SU-DHL-6 (cell line): ENCODE data around the gene NSRP1.

ENCODE experiments used
- H2AFZ ChIP-seq: fragments of 200-600 bp; sonication (generic); 2 replicates; pipeline ENCODE4 v1.6.1; 2014; ENCODE audit warnings: low read depth, mild to moderate bottlenecking, moderate library complexity, mixed read lengths, antibody characterized with exemption, low read length; ENCODE audit not compliant: severe bottlenecking
- H3F3A ChIP-seq: fragments of 200-600 bp; shearing (Covaris generic); 2 replicates; pipeline ENCODE4 v1.6.0; 2016; ENCODE audit warnings: antibody characterized with exemption, mild to moderate bottlenecking; ENCODE audit not compliant: insufficient read depth
- H3K27ac ChIP-seq: fragments of 200-600 bp; sonication (generic); 2 replicates; pipeline ENCODE4 v1.5.1; 2016; ENCODE audit warnings: low read depth, mild to moderate bottlenecking, low read length, moderate library complexity, mixed read lengths
- H3K27me3 ChIP-seq: fragments of 200-600 bp; sonication (generic), shearing (Covaris generic); 2 replicates; pipeline ENCODE4 v1.6.0; 2014; ENCODE audit warnings: mild to moderate bottlenecking, low read length
- H3K36me3 ChIP-seq: fragments of 200-600 bp; sonication (generic); 2 replicates; pipeline ENCODE4 v1.6.1; 2014; ENCODE audit warnings: mild to moderate bottlenecking, low read length, mixed read lengths
- H3K4me2 ChIP-seq: fragments of 300-600, 200-600 bp; shearing (Covaris generic), sonication (generic); 2 replicates; pipeline ENCODE4 v1.6.0; 2014; ENCODE audit warnings: low read length, low read depth, mild to moderate bottlenecking; ENCODE audit not compliant: poor library complexity, severe bottlenecking
- H3K4me3 ChIP-seq: fragments of 200-600 bp; sonication (generic); 2 replicates; pipeline ENCODE4 v1.5.1; 2014; ENCODE audit warnings: antibody characterized with exemption, low read length, mild to moderate bottlenecking, mixed read lengths; ENCODE audit not compliant: insufficient read depth, poor library complexity, severe bottlenecking
- H3K79me2 ChIP-seq: fragments of 200-600 bp; sonication (generic); 2 replicates; pipeline ENCODE4 v1.6.1; 2014; ENCODE audit warnings: mild to moderate bottlenecking, low read length, moderate library complexity; ENCODE audit not compliant: insufficient read depth
- H3K9ac ChIP-seq: fragments of 200-600 bp; sonication (generic); 2 replicates; pipeline ENCODE4 v1.7.0; 2014; ENCODE audit warnings: mild to moderate bottlenecking, low read length
- H3K9me2 ChIP-seq: fragments of 200-600 bp; sonication (generic); replicated peaks from 2 replicates; pipeline ENCODE4 v1.6.1; 2014; ENCODE audit warnings: low read length; ENCODE audit not compliant: insufficient read depth
- H3K9me3 ChIP-seq: fragments of 200-600 bp; sonication (generic); 2 replicates; pipeline ENCODE4 v1.6.1; 2014; ENCODE audit warnings: low read length, mixed read lengths; ENCODE audit not compliant: insufficient read depth
- H4K20me1 ChIP-seq: fragments of 200-600 bp; sonication (generic); 2 replicates; pipeline ENCODE4 v1.6.1; 2014; ENCODE audit warnings: low read depth, mild to moderate bottlenecking, antibody characterized with exemption, low read length, moderate library complexity, mixed read lengths
- CTCF ChIP-seq: fragments of 200-600 bp; sonication (generic); IDR thresholded peaks from one replicate; pipeline ENCODE4 v1.5.1; 2017; ENCODE audit warnings: antibody characterized with exemption, mild to moderate bottlenecking, low read length, moderate library complexity; ENCODE audit not compliant: insufficient read depth, poor library complexity, severe bottlenecking
- EZH2phosphoT487 ChIP-seq: fragments of 200-600 bp; sonication (generic), shearing (Covaris generic); conservative IDR thresholded peaks from 2 replicates; pipeline ENCODE4 v1.6.1; 2018; ENCODE audit warnings: mild to moderate bottlenecking, antibody characterized with exemption, low read length, moderate library complexity, mixed read lengths

NSRP1 gene

GRCh38 chr17:30165960-30166359 lies 49.3 kb downstream of the NSRP1 start:
- H3K4me2 ChIP-seq = peak overlapping the region; percentile 53

GRCh38 chr17:30170415-30170987 lies 53.9 kb downstream of the NSRP1 start:
- Histone ChIP-seq H3K4me2 (no peak overlapping the region), H3K9ac (no peak overlapping the region), H3K79me2 (peaks cover 22% of the 10 kb centered on the region), H3K4me3 (no peak overlapping the region), H3K9me3 (no peaks in the 10 kb centered on the region), H4K20me1 (0 out of 2 replicates have a peak, but pooled peaks cover 4% of the 10 kb centered on the region), H2AFZ (no peak overlapping the region), H3K36me3 (peaks cover 8% of the 10 kb centered on the region; the same call in 1 of the 2 replicates), H3K27me3 (no peaks in the 10 kb centered on the region), H3K9me2 (no peaks in the 10 kb centered on the region), H3F3A (peaks cover 22% of the 10 kb centered on the region; the same call in 1 of the 2 replicates), H3K27ac (no peak overlapping the region)
- TF ChIP-seq CTCF (no peak), EZH2phosphoT487 (no peak)

More at GRCh38 chr17:30165960-30166359, 49.3 kb downstream of the NSRP1 start:
- Histone ChIP-seq H3K9me3 (no peaks in the 10 kb centered on the region), H3K27ac (peak overlapping the region; percentile 57), H3K9me2 (no peaks in the 10 kb centered on the region), H2AFZ (no peak overlapping the region), H3K27me3 (no peaks in the 10 kb centered on the region), H3F3A (peaks cover 39% of the 10 kb centered on the region), H3K79me2 (peaks cover 38% of the 10 kb centered on the region), H3K9ac (no peak overlapping the region), H3K4me3 (peak overlapping the region; percentile 11), H4K20me1 (0 out of 2 replicates have a peak, but pooled peaks cover 4% of the 10 kb centered on the region), H3K36me3 (peaks cover 15% of the 10 kb centered on the region)
- TF ChIP-seq CTCF = no peak

- no peak for TF ChIP-seq CTCF
- TF ChIP-seq EZH2phosphoT487 = no peak
- Histone ChIP-seq H3K4me2 (no peak overlapping the region), H3K9me2 (no peaks in the 10 kb centered on the region), H3K36me3 (peaks cover 8% of the 10 kb centered on the region; the same call in 1 of the 2 replicates), H3K79me2 (peaks cover 6% of the 10 kb centered on the region), H3K9ac (no peak overlapping the region), H3K27ac (no peak overlapping the region), H3K9me3 (no peaks in the 10 kb centered on the region), H3F3A (peaks cover 14% of the 10 kb centered on the region; the same call in 1 of the 2 replicates), H4K20me1 (no peaks in the 10 kb centered on the region), H3K27me3 (no peaks in the 10 kb centered on the region), H2AFZ (no peak overlapping the region), H3K4me3 (no peak overlapping the region)
Measured at GRCh38 chr17:30172560-30172959, 55.9 kb downstream of the NSRP1 start.
